ENCODE data around the gene TRIM33. TPM values are rescaled to one million over a fixed set of nuclear protein-coding genes. Genes with fewer than 3 reads are reported as not detected.
A peak's percentile ranks its signal among the peaks of the same experiment; 100 is the strongest.

Gene TRIM33
- 126 and 127 TPM in 2 replicates for total RNA-seq (2013; cell fraction: nucleolus; rRNA removed)
- 27.7 and 40.3 TPM in 2 replicates for total RNA-seq (2014; rRNA removed)
- total RNA-seq (2014; rRNA removed; fragmentation: Illumina TruSeq; extraction: Trizol), result 28.2 and 36.1 TPM in 2 replicates
- 24.9 and 28.7 TPM in 2 replicates for total RNA-seq (2021)
- polyA plus RNA-seq (2011; ENCODE audit: low read depth), result 9.1 TPM
- 32.7 and 35.6 TPM in 2 replicates for polyA plus RNA-seq (2011; rRNA removed)
- 13.5 and 14.4 TPM in 2 replicates for polyA plus RNA-seq (2011; cell fraction: cytosol; rRNA removed)
- 24.8 and 28.0 TPM in 2 replicates for polyA plus RNA-seq (2011; cell fraction: nucleus; rRNA removed)
- polyA plus RNA-seq (2012), result 12.0 and 13.0 TPM in 2 replicates
- polyA plus RNA-seq (2014; fragmentation: Illumina TruSeq; extraction: Trizol), result 27.3 and 36.5 TPM in 2 replicates
- 10 to 100 TPM in 1 of 2 experiments, 1 to 10 TPM in 1; 9.0 to 10.6 TPM for polyA plus RNA-seq (2014; fragmentation: Nextera tagmentation; extraction: Ambion mirVana)
- 16.8 and 23.4 TPM in 2 replicates for polyA plus RNA-seq (2014; rRNA removed)
- 10 to 100 TPM; 12.8 to 16.6 TPM for polyA plus RNA-seq (2016; fragmentation: Nextera tagmentation; extraction: Ambion mirVana)
- 34.2 and 48.7 TPM in 2 replicates for polyA minus RNA-seq (2011; rRNA and poly(A)+ RNA removed)
- 15.1 and 23.7 TPM in 2 replicates for polyA minus RNA-seq (2011; cell fraction: cytosol; rRNA and poly(A)+ RNA removed)
- polyA minus RNA-seq (2011; cell fraction: nucleus; rRNA and poly(A)+ RNA removed), result 25.6 and 41.3 TPM in 2 replicates
- Bru-seq, nascent RNA, result percentile 83 among the genes with signal in this experiment
- percentile 84 among the genes with signal in this experiment for BruChase-seq, experiment 1, labeled RNA remaining after a 6-hour chase
- percentile 87 among the genes with signal in this experiment for BruChase-seq, experiment 2, labeled RNA remaining after a 2-hour chase
- long read RNA-seq, experiment 1, partial matches to known transcripts, result 2 of 3 reads
- long read RNA-seq, experiment 1, other reads (novel, unspliced or antisense), result 1 of 3 reads
- long read RNA-seq, experiment 2, full-length matches to known transcripts, result 3 of 39 reads
- long read RNA-seq, experiment 2, partial matches to known transcripts, result 20 of 39 reads
- long read RNA-seq, experiment 2, other reads (novel, unspliced or antisense), result 16 of 39 reads

DNA sequence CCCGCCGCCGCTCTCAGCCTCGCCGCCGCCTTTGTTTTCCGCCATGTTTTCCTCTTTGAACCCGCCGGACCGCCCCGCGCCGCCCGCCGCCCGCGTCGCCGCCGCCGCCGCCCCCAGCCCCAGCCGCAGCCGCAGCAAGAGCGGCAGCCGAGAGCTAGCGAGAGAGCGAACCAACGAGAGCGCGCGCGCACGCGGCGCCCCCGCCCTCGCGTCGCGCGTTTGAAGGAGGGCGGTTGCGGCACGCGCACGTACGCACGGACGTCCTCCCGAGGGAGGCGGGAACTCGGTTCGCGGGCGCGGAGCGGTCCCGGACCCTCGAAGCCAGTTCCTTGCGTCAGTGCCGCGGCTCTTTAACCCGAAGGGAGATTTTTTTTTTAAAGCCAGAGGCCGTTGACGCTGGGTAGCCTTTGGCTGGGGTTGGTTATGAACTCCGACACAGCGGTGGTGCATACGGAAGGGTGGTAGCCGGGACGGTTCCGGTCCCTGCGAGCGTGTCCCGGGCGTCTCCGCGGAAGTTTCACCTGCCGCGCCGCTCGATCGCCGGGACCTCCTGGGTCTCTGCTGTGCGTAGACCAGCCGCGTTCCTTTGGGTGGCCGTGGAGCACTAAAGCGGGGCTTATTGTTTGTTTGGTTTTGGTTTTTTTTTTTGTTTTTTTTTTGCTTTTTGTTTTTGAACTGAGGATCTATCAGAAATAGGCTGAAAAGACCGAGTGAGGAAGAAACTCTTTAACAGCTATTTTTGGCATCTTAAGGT lies at the start of gene TRIM33:
Gene TRIM33, minus strand, starts transcription at position 172 of the 754 bp plus-strand sequence. Its CDS starts 127 bp downstream, at position 45.
- Histone ChIP-seq H3K9me3 (replicated peaks; ENCODE audit: control insufficient read depth, insufficient read depth, low read length) (no peaks in the 10 kb centered on the region), H3K27me3 (replicated peaks in 1 of 2; ENCODE audit: control insufficient read depth in 2 of 2, insufficient read depth in 2 of 2, low read length in 1 of 2) (no peaks in the 10 kb centered on the region), H3K4me1 (ENCODE audit: control insufficient read depth, insufficient read depth, low read length) (peaks cover 7% of the 10 kb centered on the region; the same call in 1 of the 2 replicates), H3K4me2 (ENCODE audit: control insufficient read depth, insufficient read depth) (peak within 1 kb of the TSS; percentile 87), H2AFZ (ENCODE audit: control insufficient read depth, low read depth, low read length) (peak within 1 kb of the TSS; percentile 87), H3K27ac (ENCODE audit: control insufficient read depth, insufficient read depth) (peak within 1 kb of the TSS; percentile 94), H3K36me3 (ENCODE audit: control insufficient read depth in 2 of 2, insufficient read depth in 2 of 2, low read length in 1 of 2) (peaks cover 0 to 3% of the 10 kb centered on the region in 2 experiments; a peak in 1 of 4 replicates), H3K9ac (ENCODE audit: control insufficient read depth, insufficient read depth, low read length) (peak within 1 kb of the TSS; percentile 95), H4K20me1 (ENCODE audit: control insufficient read depth, insufficient read depth) (no peaks in the 10 kb centered on the region; the same call in 1 of the 2 replicates), H3K4me3 (peak within 1 kb of the TSS; percentile 93), H3K79me2 (ENCODE audit: control insufficient read depth, insufficient read depth, low read length) (peaks cover 51% of the 10 kb centered on the region)
- peak; percentile 81 for DNase-seq (ENCODE audit: low read depth, low spot score)
- in situ Hi-C loops (cut with MboI) (no loop called here), intact Hi-C loops (cut with micrococcal nuclease; ENCODE audit: unreplicated experiment) (loop anchor here (5.0 kb wide), 1 partner anchor 246 kb away; the partner anchor contains the start of gene CSDE1)
- ChIA-PET RAD21 (ENCODE audit: unreplicated experiment) (interaction anchor here (0.7 to 1.5 kb wide), 4 partner anchors 8 to 158 kb away, joined by 3 to 4 read pairs (median 4); partner anchors contain the start of genes BCAS2 and DENND2C), CTCF (interaction anchor here (0.6 to 1.1 kb wide), 3 partner anchors 65 to 203 kb away, joined by 3 to 4 read pairs (median 3); no protein-coding TSS in a partner anchor), SMC1A (ENCODE audit: uncharacterized antibody, unreplicated experiment) (interaction anchor here (0.5 to 2.1 kb wide), 8 partner anchors 10 to 88 kb away, joined by 3 to 7 read pairs (median 4); partner anchors contain the start of gene BCAS2), POLR2A (interaction anchor here (0.6 to 1.5 kb wide), 8 partner anchors 35 to 634 kb away, joined by 3 to 7 read pairs (median 4); partner anchors contain the start of genes HIPK1 and NRAS)
- under 1% methylated on average over 79 of the region's 90 CpGs for WGBS (ENCODE audit: insufficient coverage, insufficient replicate concordance, low lambda C conversion rate, missing lambda C conversion rate)
- peak; percentile 72 for ATAC-seq
- FAIRE-seq, result peak; percentile 64
- TSS peak; percentile 97 for BruUV-seq (replicated peaks)
- TF ChIP-seq, protein P1, sequence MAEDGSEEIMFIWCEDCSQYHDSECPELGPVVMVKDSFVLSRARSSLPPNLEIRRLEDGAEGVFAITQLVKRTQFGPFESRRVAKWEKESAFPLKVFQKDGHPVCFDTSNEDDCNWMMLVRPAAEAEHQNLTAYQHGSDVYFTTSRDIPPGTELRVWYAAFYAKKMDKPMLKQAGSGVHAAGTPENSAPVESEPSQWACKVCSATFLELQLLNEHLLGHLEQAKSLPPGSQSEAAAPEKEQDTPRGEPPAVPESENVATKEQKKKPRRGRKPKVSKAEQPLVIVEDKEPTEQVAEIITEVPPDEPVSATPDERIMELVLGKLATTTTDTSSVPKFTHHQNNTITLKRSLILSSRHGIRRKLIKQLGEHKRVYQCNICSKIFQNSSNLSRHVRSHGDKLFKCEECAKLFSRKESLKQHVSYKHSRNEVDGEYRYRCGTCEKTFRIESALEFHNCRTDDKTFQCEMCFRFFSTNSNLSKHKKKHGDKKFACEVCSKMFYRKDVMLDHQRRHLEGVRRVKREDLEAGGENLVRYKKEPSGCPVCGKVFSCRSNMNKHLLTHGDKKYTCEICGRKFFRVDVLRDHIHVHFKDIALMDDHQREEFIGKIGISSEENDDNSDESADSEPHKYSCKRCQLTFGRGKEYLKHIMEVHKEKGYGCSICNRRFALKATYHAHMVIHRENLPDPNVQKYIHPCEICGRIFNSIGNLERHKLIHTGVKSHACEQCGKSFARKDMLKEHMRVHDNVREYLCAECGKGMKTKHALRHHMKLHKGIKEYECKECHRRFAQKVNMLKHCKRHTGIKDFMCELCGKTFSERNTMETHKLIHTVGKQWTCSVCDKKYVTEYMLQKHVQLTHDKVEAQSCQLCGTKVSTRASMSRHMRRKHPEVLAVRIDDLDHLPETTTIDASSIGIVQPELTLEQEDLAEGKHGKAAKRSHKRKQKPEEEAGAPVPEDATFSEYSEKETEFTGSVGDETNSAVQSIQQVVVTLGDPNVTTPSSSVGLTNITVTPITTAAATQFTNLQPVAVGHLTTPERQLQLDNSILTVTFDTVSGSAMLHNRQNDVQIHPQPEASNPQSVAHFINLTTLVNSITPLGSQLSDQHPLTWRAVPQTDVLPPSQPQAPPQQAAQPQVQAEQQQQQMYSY (CRISPR knock-in tag; IDR thresholded peaks at IDR 0.05), result no peak
- TF ChIP-seq HDAC6 (IDR thresholded peaks at IDR 0.05; ENCODE audit: unreplicated experiment), result no peak
- TF ChIP-seq NR2C1 (IDR thresholded peaks at IDR 0.05), result peak; percentile 21; the same call in 1 of the 2 replicates
- TF ChIP-seq NR2F1 (conservative IDR thresholded peaks at IDR 0.05), result peak; percentile 18; the same call in 1 of the 2 replicates
- TF ChIP-seq, protein P2, sequence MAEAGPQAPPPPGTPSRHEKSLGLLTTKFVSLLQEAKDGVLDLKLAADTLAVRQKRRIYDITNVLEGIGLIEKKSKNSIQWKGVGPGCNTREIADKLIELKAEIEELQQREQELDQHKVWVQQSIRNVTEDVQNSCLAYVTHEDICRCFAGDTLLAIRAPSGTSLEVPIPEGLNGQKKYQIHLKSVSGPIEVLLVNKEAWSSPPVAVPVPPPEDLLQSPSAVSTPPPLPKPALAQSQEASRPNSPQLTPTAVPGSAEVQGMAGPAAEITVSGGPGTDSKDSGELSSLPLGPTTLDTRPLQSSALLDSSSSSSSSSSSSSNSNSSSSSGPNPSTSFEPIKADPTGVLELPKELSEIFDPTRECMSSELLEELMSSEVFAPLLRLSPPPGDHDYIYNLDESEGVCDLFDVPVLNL (IDR thresholded peaks at IDR 0.05; ENCODE audit: low read depth, low read length), result peak; percentile 77
- TF ChIP-seq LARP7 (IDR thresholded peaks at IDR 0.05), result no peak; the same call in 1 of the 2 replicates
- TF ChIP-seq, protein P3, sequence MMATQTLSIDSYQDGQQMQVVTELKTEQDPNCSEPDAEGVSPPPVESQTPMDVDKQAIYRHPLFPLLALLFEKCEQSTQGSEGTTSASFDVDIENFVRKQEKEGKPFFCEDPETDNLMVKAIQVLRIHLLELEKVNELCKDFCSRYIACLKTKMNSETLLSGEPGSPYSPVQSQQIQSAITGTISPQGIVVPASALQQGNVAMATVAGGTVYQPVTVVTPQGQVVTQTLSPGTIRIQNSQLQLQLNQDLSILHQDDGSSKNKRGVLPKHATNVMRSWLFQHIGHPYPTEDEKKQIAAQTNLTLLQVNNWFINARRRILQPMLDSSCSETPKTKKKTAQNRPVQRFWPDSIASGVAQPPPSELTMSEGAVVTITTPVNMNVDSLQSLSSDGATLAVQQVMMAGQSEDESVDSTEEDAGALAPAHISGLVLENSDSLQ (IDR thresholded peaks at IDR 0.05), result peak; percentile 48; the same call in 1 of the 2 replicates
- peak; percentile 95 for TF ChIP-seq ZNF207 (IDR thresholded peaks at IDR 0.05; ENCODE audit: borderline replicate concordance)
- TF ChIP-seq TCF7 (IDR thresholded peaks at IDR 0.05; ENCODE audit: borderline replicate concordance), result 0 out of 2 replicates have a peak, but pooled peaks have one; percentile 20
- TF ChIP-seq WRNIP1 (IDR thresholded peaks at IDR 0.05; ENCODE audit: borderline replicate concordance, low read depth, low read length), result no peak
- peak; percentile 73 for TF ChIP-seq ZNF384 (IDR thresholded peaks at IDR 0.05; ENCODE audit: borderline replicate concordance, low read depth, low read length)
- no peak for TF ChIP-seq RFX5 (IDR thresholded peaks at IDR 0.05; ENCODE audit: low read depth, low read length)
